Esophagus muscularis mucosa (tissue), 4 donors: ENCODE measurements around the gene IMPG2. TPM values are rescaled to one million over a fixed set of nuclear protein-coding genes. Genes with fewer than 3 reads are reported as not detected.

Source experiments
- DNase-seq: peaks from one replicate; pipeline ENCODE4 v3.0.0-alpha.2; 2017; ENCODE audit errors: extremely low spot score
- H3K27ac ChIP-seq, 4 donors: fragments of 200-600 bp; sonication (generic); replicated peaks in 1 of 4; 1 replicate in 3 of 4; 2 replicates in 1 of 4; pipeline ENCODE4 v1.5.1; 2016 to 2019; ENCODE audit warnings: mild to moderate bottlenecking in 1 of 4
- H3K27me3 ChIP-seq, 4 donors: fragments of 200-600 bp; sonication (generic); one replicate each; pipeline versions ENCODE4 v1.5.1 to v1.6.0; 2016 to 2019
- H3K36me3 ChIP-seq, 4 donors: fragments of 200-600 bp; sonication (generic); one replicate each; pipeline ENCODE4 v1.5.1; 2016 to 2019
- H3K4me1 ChIP-seq, 4 donors: fragments of 200-600 bp; sonication (generic); one replicate each; pipeline ENCODE4 v1.5.1; 2016 to 2019
- H3K4me3 ChIP-seq, 4 donors: fragments of 200-600 bp; sonication (generic); 1 replicate in 2 of 4; 2 replicates in 2 of 4; pipeline ENCODE4 v1.5.1; 2016 to 2019; ENCODE audit warnings: mild to moderate bottlenecking in 4 of 4, moderate library complexity in 1 of 4
- H3K9me3 ChIP-seq, 4 donors: fragments of 200-600 bp; sonication (generic); 1 replicate in 3 of 4; 2 replicates in 1 of 4; pipeline ENCODE4 v1.5.1; 2016 to 2019
- CTCF ChIP-seq, 3 experiments: fragments of 200-600 bp in 2 of 3; fragments of 450-650 bp in 1 of 3; sonication (generic) in 2 of 3; IDR thresholded peaks; one replicate each; pipeline ENCODE4 v1.5.1; 2017 to 2019; ENCODE audit warnings: antibody characterized with exemption in 3 of 3, mild to moderate bottlenecking in 2 of 3, moderate library complexity in 1 of 3
- EP300 ChIP-seq: sonication (generic); formaldehyde crosslinking; IDR thresholded peaks from one replicate; pipeline ENCODE4 v1.6.1; 2017; ENCODE audit warnings: antibody characterized with exemption
- POLR2A ChIP-seq: fragments of 450-650 bp; IDR thresholded peaks from one replicate; pipeline ENCODE4 v1.6.1; 2017; ENCODE audit warnings: antibody characterized with exemption, moderate library complexity, mild to moderate bottlenecking, low read depth
- POLR2AphosphoS5 ChIP-seq, 2 donors: sonication (generic); formaldehyde crosslinking; IDR thresholded peaks; one replicate each; pipeline ENCODE4 v1.6.1; 2017; ENCODE audit warnings: antibody characterized with exemption in 2 of 2
- WGBS: methylation state at CpG from one replicate; pipeline ENCODE4 v1.1.5; 2018; 5-methylcytosine and 5-hydroxymethylcytosine counted together
- intact Hi-C: fragments of 100-400 bp; cut with DNase I; formaldehyde crosslinking; loops from one replicate; pipeline ENCODE4 v1.15.1; 2023
- total RNA-seq, 4 donors: library from RNA; depleted of rRNA; stranded (reverse); fragments of >200 nt; gene quantifications; one replicate each; pipeline versions ENCODE4 v1.1.0 to v1.2.1, GENCODE V29; 2016

Gene IMPG2
- total RNA-seq, 4 donors from 2014 or later = 0.78 to 0.83 (median 0.82) TPM

- no peaks in the 10 kb centered on the region for H3K4me1 ChIP-seq
- H3K4me3 ChIP-seq = no peak overlapping the region
- H3K9me3 ChIP-seq = no peaks in the 10 kb centered on the region
- no peak for DNase-seq
- WGBS = 100% methylated on average over 1 of the region's 1 CpG
- no peak for TF ChIP-seq POLR2A
- no peak for TF ChIP-seq EP300
- TF ChIP-seq POLR2AphosphoS5 (IDR thresholded peaks at IDR 0.05) = no peak
- TF ChIP-seq CTCF (IDR thresholded peaks at IDR 0.05) = no peak
- intact Hi-C loops = no loop called here
- H3K27ac ChIP-seq = no peak overlapping the region
- H3K27me3 ChIP-seq = no peaks in the 10 kb centered on the region
- no peaks in the 10 kb centered on the region for H3K36me3 ChIP-seq
Observed at GRCh38 chr3:101252307-101252706, 68.1 kb downstream of the IMPG2 start.

- no peaks in the 10 kb centered on the region for H3K4me1 ChIP-seq
- H3K36me3 ChIP-seq = no peaks in the 10 kb centered on the region
- no peak overlapping the region for H3K27ac ChIP-seq
- WGBS = 84% methylated on average over 2 of the region's 2 CpGs
- H3K9me3 ChIP-seq = no peaks in the 10 kb centered on the region
- no peaks in the 10 kb centered on the region for H3K27me3 ChIP-seq
- no peak for DNase-seq
- no peak overlapping the region for H3K4me3 ChIP-seq
- TF ChIP-seq POLR2AphosphoS5 (IDR thresholded peaks at IDR 0.05) (no peak), CTCF (IDR thresholded peaks at IDR 0.05) (no peak), EP300 (no peak), POLR2A (no peak)
- intact Hi-C loops = no loop called here
Observed at GRCh38 chr3:101251441-101251840, 68.9 kb downstream of the IMPG2 start.

GRCh38 chr3:101249522-101249921, 70.9 kb downstream of the IMPG2 start:
- Histone ChIP-seq H3K36me3 (no peaks in the 10 kb centered on the region), H3K27me3 (no peaks in the 10 kb centered on the region), H3K4me3 (no peak overlapping the region), H3K4me1 (no peaks in the 10 kb centered on the region), H3K9me3 (no peaks in the 10 kb centered on the region), H3K27ac (no peak overlapping the region)
- no peak for DNase-seq
- TF ChIP-seq POLR2AphosphoS5 (IDR thresholded peaks at IDR 0.05) (no peak), EP300 (no peak), CTCF (IDR thresholded peaks at IDR 0.05) (no peak), POLR2A (no peak)
- WGBS = 94% methylated on average over 3 of the region's 3 CpGs
- intact Hi-C loops = no loop called here

- no peak for DNase-seq
- H3K27ac ChIP-seq = no peak overlapping the region
- TF ChIP-seq POLR2A (no peak), CTCF (IDR thresholded peaks at IDR 0.05) (no peak), POLR2AphosphoS5 (IDR thresholded peaks at IDR 0.05) (no peak), EP300 (no peak)
- intact Hi-C loops = no loop called here
- no peaks in the 10 kb centered on the region for H3K9me3 ChIP-seq
- H3K27me3 ChIP-seq = no peaks in the 10 kb centered on the region
- H3K4me3 ChIP-seq = no peak overlapping the region
- H3K36me3 ChIP-seq = no peaks in the 10 kb centered on the region
- 63% methylated on average over 2 of the region's 2 CpGs for WGBS
- H3K4me1 ChIP-seq = no peaks in the 10 kb centered on the region
Observed at GRCh38 chr3:101248736-101249135, 71.6 kb downstream of the IMPG2 start.

GRCh38 chr3:101244212-101244575, 76.2 kb downstream of the IMPG2 start:
- H3K27me3 ChIP-seq = no peaks in the 10 kb centered on the region
- H3K27ac ChIP-seq = no peak overlapping the region
- H3K9me3 ChIP-seq = no peaks in the 10 kb centered on the region
- TF ChIP-seq CTCF (IDR thresholded peaks at IDR 0.05) = no peak
- no peak for TF ChIP-seq POLR2AphosphoS5 (IDR thresholded peaks at IDR 0.05)
- TF ChIP-seq POLR2A = no peak
- no peak for TF ChIP-seq EP300
- DNase-seq = no peak
- H3K36me3 ChIP-seq = no peaks in the 10 kb centered on the region
- H3K4me3 ChIP-seq = no peak overlapping the region
- 92% methylated on average over 5 of the region's 5 CpGs for WGBS
- H3K4me1 ChIP-seq = no peaks in the 10 kb centered on the region
- intact Hi-C loops = no loop called here
